NOMO-1 (cell line): Measurements from ENCODE around the gene OTUB2.

ENCODE experiments used
- DNase-seq, 2 experiments: peaks; one replicate each; lab custom pipeline; 2025; ENCODE audit not compliant: unreplicated experiment in 2 of 2; lab: John Stamatoyannopoulos, UW

OTUB2 gene

GRCh38 chr14:94026173-94026888, at the start of gene OTUB2:
OTUB2 (plus strand) TSS chr14:94026340; CDS start chr14:94026538, 198 bp downstream.
- peak; percentile 93 to 96 for DNase-seq

DNA sequence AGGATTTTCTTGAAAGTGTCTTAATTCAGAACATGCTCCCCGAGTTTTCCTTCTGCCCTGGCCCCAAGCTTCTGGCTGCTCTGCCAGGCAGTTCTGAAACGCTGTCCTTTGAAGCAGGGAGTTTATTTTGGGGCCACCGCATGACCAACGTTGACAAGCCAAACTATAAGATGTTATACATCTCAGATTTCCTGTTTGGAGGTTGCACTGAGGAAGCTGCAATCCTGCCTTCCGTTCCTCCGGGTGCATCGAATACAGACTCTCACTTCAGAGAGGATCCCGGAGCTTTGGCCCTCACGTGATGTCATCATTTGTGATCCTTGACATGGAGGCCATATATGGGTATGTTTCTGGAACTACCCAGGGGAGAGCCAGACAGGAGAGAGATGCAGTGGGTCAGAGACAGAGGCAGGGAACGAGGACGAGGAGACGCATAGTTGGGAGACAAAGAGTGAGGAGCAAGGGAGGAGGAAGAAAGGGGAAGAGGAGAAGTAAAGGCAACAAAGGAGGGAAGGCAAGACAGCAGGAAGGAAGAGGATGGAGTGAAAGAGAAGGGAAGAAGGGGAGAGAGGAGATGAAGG, 49.6 kb upstream of the OTUB2 start, which contains the start of gene ASB2:
TSS of gene ASB2 (minus strand) at position 94 of the 581 bp plus-strand sequence. CDS start 12,031 bp downstream, outside the sequence.
- peak; percentile 13 to 56 for DNase-seq

GRCh38 chr14:93977171-93977570, 49.0 kb upstream of the OTUB2 start:
- DNase-seq = no peak

GRCh38 chr14:93977790-93978581, 48.2 kb upstream of the OTUB2 start:
- DNase-seq = peak; percentile 13 to 59

DNA sequence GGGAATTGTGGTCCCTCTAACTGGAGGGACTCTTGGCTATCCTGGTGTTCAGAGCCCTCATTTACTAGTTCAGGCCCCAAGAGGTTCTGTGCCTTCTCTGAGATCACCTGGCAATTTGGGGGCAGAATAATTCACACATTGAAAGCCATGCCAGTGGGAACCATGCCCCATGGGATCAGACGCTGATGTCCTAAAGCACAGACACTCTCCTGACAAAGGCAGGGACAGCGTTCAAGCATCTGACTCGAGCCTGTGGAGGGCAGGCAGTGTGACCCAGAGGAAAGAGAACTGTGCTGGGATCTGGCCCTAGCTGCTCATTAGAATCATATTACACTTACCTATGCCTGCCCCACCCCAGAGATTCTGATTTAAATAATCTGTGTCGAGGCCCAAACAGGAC, 47.4 kb upstream of the OTUB2 start:
- no peak for DNase-seq

- DNase-seq = no peak
Observed at GRCh38 chr14:93980456-93981201, 45.5 kb upstream of the OTUB2 start.

DNA sequence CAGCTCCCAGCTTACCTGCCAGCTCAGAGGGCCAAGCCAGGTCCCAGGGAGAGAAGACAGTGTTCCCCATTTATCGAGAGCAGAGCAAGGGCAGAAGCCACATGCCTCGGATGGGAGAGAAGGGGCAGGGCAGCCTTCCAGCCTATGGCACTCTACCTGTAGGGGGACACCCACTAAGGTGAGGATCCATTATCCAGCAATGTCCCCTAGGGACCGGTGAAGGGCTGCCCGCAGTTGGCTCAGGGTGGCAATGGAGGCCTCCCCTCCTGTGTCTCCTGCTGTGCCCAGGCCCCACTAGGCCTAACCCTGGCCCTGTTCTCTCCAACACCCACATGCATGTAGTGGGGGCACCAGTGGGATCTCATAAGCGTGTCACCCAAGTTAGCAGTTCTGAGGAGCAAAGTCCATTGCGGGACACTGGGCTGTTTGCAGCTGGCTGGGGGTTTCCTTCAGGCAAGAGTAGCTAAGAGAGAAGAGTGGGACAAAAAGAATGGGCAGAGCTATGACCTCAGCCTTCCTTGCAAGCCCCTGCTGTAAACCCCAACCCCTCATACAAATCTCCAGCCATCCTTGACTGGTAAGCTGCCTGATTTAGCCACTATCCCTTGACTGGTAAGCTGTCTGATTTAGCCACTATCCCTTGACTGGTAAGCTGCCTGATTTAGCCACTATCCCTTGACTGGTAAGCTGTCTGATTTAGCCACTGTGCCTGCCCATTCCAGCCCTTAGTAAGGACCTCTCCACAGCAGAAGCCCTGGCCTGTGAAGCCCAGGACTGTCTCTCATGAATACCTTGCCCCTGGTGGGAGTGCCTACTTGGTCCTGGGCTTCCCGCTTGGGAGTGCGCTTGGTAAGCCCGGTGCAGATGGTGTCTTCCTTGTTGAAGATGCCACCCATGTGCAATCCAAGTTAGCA, 44.6 kb upstream of the OTUB2 start:
- DNase-seq = no peak

DNA sequence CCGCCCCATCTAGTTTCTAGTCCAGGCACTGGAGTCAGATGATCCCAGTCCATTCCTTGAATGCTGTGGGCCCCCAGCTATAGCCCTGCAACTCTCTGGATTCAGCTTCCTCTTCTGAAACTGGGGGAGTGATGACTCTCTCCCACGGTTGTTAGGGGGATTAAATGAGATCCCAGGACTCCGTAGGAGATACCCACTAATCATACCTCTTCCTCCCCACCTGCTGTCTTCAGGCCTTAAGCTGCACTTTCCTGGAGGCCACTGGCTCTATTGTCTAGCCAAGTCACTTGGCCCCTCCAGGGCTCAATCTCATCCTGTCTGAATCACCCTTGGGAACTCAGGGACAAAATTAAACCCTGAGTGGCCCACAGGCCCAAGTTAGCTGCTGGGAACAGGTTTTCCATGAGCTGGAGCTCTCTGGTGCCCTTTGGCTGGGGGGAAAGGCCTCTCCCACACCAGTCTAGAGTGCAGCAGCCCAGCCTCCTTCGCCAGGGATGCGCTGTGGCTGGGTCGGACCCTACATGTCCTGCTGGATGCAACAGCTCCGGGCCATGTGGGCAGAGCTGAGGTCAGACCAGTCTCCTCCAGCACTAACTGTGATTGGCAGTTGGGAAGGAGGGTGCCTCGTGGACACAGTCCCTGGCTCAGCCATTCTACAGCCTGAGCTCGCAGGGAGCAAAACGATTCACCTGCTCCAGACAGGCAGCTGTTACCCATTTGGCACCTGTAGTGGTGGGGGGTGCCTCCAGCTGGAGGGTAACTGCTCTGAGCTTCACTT, 43.7 kb upstream of the OTUB2 start:
- DNase-seq = no peak

DNA sequence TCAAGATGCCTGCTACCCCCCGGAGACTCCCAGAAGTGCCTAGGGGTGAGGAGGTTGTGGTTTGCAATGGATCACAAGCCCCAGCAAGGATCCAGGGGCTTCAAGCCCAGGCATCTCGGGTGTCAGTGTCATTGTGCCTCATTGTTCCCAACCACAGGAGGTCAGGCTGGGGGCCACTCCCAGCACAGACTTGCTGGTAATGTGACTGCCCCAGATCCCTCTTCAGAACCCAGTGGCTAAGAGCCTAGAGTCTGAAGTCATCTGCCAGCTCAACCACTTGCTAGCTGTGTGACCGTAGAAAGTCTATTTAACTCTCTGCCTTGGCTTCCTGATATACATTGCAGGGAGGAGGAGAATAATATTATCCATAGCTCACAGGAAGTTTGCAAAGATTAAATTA, 42.1 kb upstream of the OTUB2 start:
- no peak for DNase-seq

DNA sequence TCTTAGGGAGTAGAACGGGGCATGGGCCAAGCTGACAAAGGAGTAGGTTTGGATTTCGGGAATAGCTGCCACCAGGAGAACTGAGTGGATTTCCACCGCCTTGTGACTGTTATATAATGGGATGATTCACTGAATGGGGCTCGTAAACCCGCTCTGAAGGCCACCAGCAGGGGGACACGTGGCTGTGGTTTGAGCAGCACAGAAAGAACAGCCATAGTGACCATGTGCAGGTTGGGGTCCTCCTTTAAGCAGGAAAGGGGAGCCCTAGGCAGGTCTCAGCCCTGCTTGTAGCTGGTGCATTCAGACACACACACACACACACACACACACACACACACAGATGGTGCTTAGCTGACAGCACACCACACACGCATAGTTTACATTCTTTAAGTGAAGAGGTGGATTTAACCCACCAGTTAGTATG, 41.1 kb upstream of the OTUB2 start:
- no peak for DNase-seq

- no peak for DNase-seq
Observed at GRCh38 chr14:93986955-93987354, 39.2 kb upstream of the OTUB2 start.

GRCh38 chr14:93987376-93987775, 38.8 kb upstream of the OTUB2 start:
- no peak for DNase-seq

- DNase-seq = no peak
Observed at GRCh38 chr14:93987815-93988476, 38.2 kb upstream of the OTUB2 start.

DNA sequence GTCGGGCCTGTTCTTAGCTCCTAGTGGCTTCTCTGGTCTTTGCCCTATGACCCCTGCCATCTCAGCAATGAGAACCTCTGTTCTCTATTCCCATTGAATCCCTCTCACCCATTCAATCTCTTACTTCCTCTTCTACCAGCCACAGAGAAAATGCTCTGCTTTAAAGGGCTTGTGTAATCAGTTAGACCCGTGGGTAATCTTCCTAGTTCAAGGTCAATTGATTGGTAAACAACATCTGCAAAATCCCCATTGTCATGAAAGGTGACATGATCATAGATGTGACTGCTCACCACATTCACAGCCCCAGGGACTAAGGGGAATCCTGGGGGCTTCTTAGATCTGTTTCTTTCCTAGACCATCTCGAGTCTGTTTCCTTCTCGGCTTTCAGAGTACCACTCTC, 36.2 kb upstream of the OTUB2 start:
- DNase-seq = peak in 1 of 2 experiments; percentile 63

GRCh38 chr14:93991212-93991611, 34.9 kb upstream of the OTUB2 start:
- DNase-seq = no peak

GRCh38 chr14:93991649-93992048, 34.5 kb upstream of the OTUB2 start:
- no peak for DNase-seq

- no peak for DNase-seq
Observed at GRCh38 chr14:93993382-93993781, 32.8 kb upstream of the OTUB2 start.

DNA sequence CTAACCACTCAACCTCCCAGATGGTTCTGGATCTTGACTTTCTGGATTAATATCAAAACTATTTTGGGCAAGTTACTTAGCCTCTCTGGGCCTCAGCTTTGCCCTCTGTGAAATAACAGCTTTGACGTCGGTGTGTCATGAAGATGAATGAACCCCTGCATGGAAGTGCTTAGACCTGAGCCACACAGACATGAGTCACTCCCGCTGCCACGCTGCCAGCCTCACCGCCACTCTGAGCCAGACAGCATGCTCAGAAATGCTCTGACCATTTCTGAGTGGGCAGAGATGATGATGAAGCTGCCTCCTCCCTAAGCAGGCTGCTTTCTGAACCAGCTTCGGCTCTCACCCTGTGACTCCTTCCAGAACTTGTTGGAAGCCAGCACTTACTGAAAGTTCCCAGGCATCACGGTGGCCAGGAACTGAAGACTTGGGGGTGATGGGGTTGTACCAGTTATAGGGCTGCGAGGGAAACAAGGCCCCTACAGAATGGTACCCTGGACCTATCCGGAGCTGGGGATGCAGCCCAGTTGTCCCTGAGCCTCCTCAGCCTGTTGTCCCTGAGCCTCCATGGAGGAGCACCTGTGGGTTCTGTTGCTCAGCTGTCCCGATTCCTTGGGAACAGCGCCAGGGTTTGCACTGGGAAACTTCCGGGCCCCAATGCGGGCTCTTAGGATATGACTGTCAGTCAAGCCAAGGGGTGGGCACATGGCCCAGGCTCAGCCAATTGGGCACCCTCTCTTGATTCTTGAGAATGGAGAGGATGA, 31.0 kb upstream of the OTUB2 start:
- no peak for DNase-seq
